Fibroblast of lung (primary cell): Measurements from ENCODE around the gene MAGEA6.
"Not testable (repeated sequence)": the region's sequence is repeated elsewhere in the genome, so short reads cannot be mapped to it uniquely, and the experiment has no call there.

Experiments
- EZH2 ChIP-seq: IDR thresholded peaks from 2 replicates; pipeline ENCODE4 v1.5.1; 2012; ENCODE audit warnings: low read length, control low read depth, mild to moderate bottlenecking; ENCODE audit errors: missing control alignments
- TF ChIP-seq, protein P1 (sequence below), 2 donors: IDR thresholded peaks in 1 of 2; conservative IDR thresholded peaks in 1 of 2; 1 replicate in 1 of 2; 2 replicates in 1 of 2; pipeline ENCODE4 v1.5.1; 2011 to 2012; ENCODE audit warnings: low read length in 2 of 2, control low read depth in 1 of 2, inconsistent platforms in 1 of 2, low read depth in 1 of 2, mild to moderate bottlenecking in 1 of 2

DNA sequence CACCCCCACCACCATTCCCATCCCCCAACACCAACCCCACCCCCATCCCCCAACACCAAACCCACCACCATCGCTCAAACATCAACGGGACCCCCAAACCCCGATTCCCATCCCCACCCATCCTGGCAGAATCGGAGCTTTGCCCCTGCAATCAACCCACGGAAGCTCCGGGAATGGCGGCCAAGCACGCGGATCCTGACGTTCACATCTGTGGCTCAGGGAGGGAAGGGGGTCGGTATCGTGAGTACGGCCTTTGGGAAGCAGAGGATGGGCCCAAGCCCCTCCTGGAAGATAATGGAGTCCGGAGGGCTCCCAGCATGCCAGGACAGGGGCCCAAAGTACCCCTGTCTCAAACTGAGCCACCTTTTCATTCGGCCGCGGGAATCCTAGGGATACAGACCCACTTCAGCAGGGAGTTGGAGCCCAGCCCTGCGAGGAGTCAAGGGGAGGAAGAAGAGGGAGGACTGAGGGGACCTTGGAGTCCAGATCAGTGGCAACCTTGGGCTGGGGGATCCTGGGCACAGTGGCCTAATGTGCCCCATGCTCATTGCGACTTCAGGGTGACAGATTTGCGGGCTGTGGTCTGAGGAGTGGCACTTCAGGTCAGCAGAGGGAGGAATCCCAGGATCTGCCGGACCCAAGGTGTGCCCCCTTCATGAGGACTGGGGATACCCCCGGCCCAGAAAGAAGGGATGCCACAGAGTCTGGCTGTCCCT lies 35.2 kb downstream of the MAGEA6 start:
- TF ChIP-seq, protein P1, sequence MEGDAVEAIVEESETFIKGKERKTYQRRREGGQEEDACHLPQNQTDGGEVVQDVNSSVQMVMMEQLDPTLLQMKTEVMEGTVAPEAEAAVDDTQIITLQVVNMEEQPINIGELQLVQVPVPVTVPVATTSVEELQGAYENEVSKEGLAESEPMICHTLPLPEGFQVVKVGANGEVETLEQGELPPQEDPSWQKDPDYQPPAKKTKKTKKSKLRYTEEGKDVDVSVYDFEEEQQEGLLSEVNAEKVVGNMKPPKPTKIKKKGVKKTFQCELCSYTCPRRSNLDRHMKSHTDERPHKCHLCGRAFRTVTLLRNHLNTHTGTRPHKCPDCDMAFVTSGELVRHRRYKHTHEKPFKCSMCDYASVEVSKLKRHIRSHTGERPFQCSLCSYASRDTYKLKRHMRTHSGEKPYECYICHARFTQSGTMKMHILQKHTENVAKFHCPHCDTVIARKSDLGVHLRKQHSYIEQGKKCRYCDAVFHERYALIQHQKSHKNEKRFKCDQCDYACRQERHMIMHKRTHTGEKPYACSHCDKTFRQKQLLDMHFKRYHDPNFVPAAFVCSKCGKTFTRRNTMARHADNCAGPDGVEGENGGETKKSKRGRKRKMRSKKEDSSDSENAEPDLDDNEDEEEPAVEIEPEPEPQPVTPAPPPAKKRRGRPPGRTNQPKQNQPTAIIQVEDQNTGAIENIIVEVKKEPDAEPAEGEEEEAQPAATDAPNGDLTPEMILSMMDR (conservative IDR thresholded peaks at IDR 0.05 in 1 of 2, IDR thresholded peaks at IDR 0.05 in 1 of 2; ENCODE audit: low read depth in 1 of 2, low read length in 2 of 2), result not testable (repeated sequence)
- TF ChIP-seq EZH2, result not testable (repeated sequence)
